Cerebellar nuclear complex (tissue), 1 donor: ENCODE results near the gene IKZF1.

ENCODE experiments used
- DNase-seq, 2 experiments: peaks; one replicate each; lab custom pipeline; 2025; lab: John Stamatoyannopoulos, UW

Gene IKZF1

GRCh38 chr7:50304129-50304910 is at the start of gene IKZF1:
Gene IKZF1 (plus strand): TSS chr7:50304716. CDS start chr7:50319062, 14,346 bp downstream.
- DNase-seq: no peak

DNA sequence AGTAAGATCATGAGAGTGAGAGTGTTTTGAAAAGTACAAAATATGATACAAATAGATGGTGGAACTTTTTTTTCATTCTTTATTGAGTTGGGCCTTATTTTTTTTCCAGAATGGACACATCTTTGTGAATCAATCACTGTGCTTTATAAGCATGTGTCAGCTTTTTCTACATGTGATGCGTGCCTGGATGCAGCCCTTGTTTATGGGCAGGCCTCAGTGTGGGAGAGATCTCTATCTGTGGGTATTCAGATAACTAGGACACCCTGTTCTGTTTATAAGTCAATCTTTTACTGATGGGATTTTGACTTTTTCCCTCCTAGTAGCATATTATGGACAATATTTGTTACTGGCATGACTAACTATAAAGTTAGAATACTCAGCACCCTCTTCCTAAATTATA is 42.9 kb upstream of the IKZF1 start:
- no peak for DNase-seq

GRCh38 chr7:50262446-50262845 is 42.1 kb upstream of the IKZF1 start:
- no peak for DNase-seq

DNA sequence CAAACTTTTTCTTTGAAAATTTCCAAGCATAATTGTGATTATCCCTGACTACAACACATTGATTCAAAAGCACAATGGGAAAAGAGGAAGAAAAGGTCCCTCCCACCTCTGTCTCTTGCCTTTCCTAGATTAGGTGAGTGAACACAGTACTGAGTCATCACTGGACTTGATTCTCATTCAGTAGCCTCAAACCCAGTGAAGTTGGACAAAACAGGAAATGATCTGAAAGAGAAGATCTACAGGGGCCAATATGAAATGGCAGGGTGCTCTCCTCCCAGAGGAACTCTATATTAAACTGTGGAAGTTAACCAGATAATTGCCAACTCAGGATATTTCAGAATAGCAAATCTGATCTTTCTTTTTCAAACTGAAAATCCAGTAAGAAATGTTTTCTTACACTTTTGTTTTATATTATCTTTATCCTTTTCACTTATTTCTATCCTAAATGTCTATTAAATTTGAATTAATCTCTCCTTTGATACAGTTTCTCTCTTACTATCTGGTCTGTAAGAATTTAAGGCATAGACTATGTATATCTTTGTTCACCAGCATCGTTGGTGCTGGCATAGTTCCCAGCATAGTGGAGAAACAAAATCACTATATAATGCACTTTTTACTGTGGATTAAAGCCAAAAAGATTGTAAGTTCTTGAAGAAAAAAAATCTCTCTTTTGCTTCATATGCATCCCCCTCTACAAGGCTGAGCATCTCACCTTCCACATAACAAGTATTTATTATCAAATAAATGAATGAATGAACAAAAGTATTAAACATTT is 41.4 kb upstream of the IKZF1 start:
- no peak for DNase-seq

DNA sequence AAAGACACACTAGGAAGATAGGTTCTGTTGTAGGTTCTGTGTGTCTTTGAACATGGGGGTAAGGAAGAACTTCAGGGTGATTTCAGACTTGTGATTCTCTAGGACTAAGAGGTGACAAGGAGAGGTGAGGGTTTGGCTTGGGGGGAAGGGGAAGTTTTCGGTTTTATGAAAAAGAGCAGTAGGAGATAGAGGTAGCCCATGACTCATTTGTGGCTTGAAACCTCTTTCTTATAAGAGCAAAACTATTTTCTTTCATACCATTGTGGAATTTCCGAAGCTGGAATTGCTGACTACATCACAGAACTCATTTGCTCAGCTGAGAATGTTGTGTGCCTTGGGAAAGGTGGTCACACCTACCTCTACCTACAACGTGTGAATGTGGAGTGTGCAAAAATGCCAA is 39.6 kb upstream of the IKZF1 start:
- DNase-seq: no peak

- no peak for DNase-seq
Measured at GRCh38 chr7:50265968-50266634, 38.4 kb upstream of the IKZF1 start.

- no peak for DNase-seq
Measured at GRCh38 chr7:50266635-50267386, 37.7 kb upstream of the IKZF1 start.

DNA sequence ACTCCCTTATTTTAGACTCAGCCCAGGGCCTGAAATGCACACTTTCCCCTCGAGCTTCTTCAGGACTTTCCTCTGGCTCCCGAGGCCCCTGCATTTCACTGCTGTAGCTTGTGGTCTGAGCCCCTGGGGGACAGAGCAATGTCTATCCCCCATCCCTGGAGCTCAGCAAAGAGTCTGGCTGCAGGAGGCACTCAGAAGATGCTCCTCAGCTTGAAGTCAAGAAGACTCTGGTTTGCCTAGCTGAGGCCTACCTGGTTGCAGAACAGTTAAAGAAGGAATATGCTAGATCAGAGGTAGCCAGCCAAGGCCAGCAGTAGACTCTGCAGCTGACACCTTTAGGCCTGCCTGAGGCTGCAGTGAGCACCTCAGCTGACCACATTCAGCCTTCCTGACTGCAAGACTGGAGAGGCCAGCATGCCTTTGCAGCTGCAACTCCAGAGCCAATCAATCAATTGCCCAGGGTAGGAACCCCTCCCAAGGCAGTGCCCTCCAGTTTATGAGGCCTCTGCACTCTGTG is 36.9 kb upstream of the IKZF1 start:
- no peak for DNase-seq

GRCh38 chr7:50268223-50268622 is 36.3 kb upstream of the IKZF1 start:
- no peak for DNase-seq

DNA sequence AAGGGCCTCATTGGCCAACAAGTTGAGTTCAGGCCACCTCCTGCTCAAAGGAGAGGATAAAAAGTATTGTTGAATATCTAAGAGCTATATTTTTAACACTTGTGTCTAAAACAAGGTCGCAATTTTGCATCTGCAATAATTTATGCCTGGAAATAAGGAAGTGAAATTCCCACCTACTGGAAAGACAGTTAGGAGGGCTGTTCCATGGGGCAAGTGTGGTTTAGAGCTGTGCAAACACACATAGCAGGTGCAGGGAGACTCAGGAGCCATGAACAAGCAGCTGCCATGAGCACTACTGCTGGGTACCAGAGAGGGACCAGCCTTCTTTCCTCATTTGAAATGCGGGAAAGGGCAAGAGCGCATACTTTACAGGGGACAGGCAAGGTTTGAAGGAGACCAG is 35.5 kb upstream of the IKZF1 start:
- no peak for DNase-seq

- DNase-seq: no peak
Measured at GRCh38 chr7:50270531-50271018, 33.9 kb upstream of the IKZF1 start.

DNA sequence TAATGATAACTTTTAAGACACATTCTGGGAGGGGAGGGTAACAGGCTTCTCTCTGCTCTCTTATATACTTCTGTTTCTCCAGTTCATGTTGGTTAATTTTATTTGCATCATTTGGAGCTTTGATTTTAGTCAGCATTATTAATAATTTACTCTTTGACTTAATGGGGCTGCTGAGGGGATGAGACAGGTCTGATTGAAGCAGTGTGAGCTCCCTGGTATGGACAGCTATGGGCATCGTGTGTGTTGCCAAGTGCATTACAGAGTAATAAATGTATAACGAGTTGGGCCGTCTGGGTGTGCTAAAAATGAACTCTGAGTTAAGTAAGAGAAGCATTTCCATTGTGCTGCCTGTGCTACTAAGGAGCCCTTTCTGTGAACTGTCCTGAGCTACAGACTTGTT is 31.7 kb upstream of the IKZF1 start:
- no peak for DNase-seq

DNA sequence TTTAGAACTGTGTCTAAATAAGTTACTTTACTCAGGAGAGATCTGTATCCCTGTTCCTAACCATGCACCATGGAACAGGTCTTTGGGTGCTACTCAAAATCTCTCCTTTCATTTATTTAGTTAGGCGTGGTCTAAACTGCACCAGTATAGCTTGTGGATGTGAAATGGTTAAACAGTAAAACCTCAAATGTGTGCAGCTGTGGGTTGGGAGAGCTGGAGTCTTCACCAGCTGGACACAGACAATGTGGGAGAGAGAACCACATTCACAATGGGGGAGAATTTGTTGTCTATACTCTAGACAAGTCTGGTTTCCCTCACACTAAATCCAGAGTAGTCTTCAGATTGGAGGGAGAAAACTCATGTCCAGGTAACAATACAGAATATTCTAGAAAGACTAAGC is 31.2 kb upstream of the IKZF1 start:
- no peak for DNase-seq

DNA sequence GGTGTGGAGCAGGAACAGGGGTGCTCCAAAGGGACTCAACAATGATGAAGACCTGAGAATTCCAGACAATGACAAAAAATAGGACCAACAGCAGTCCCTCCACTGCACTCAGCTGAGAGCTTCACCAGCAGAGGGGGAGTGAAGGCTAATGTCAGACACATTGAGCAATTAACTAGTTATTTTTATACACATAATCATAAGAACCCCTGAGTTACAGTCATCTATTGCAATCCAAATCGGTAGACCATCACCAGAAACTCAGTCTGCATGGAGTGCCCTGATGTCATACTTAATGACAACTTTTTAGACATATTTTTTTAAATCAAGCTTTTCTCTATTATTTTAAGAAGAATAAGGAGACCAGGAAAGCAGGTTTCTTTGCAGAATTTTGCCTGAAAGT is 30.6 kb upstream of the IKZF1 start:
- DNase-seq: no peak

GRCh38 chr7:50274361-50274760 is 30.2 kb upstream of the IKZF1 start:
- DNase-seq: no peak

GRCh38 chr7:50275430-50275829 is 29.1 kb upstream of the IKZF1 start:
- no peak for DNase-seq

DNA sequence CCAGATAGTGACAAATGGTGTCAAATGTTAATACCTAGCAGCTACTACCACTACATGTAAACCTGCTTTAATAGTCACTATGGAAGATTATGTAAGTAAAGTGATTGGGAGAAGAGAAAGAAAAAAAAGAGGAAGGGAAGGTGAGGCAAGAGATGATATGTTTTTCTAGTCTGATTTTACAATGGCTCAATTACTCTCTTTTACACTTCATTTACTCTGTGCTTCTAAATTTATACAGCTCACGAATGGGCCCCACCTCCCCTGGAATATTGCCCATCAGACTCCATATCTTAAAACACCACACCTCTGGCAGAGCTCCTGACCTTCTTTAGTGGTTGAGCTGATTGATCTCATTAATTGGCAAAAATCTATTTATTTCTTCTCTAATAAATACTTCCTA is 28.0 kb upstream of the IKZF1 start:
- DNase-seq: no peak

DNA sequence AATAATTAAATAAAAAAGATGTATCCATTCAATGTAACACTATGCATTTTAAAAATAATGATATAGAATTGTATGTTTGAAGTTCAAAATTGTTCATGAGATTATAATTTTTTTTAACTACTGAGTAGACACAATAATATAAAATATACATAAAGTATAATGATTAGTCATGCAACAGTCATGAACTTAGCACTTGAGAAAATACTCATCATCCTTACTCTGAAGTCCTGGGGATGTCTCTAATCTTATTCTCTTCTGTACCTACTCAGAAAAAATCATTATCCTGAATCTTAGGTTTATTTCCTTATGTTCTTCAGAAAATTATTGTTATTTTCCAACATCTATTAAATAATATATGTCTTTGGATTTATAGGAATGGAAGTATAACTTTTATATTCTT is 26.4 kb upstream of the IKZF1 start:
- DNase-seq: no peak

DNA sequence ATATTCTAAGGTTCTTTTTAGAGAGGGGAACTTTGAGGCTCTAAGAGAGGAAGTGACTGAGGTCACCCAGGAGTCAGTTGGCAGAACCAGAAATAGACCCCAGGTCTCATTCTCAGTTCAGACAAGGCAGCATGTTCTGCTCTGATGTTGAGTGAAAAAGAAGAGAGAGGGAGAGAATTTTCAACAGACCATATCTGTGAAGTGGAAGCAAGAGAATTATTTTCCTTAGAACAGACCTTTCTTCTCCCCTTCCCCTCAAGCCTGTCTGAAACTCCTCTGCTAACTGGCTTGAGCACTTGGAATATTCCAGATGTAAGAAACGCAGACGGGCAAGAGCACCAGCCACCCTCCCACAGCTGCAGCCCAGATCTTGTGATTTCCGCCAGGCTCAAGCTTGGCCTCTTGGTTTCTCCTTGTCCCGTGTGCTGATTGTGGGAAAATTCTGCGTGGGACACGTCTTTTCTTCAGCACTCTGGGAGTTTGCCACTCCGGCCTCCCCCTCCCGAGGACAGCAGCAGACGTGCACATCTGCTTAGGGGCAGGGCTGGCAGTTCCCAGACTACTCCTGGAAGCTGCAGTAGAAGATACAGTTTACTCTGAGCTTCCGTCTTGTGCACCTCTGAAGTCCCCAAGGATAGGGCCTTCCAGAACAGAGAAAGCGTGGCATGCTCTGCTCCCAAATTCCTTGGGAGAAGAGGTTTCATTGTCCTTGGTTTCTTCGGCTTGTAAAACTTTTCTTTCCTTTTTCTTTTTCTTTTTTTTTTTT is 22.7 kb upstream of the IKZF1 start:
- no peak for DNase-seq

- DNase-seq: no peak
Measured at GRCh38 chr7:50282813-50283605, 21.5 kb upstream of the IKZF1 start.
